Stimulated activated CD8-positive, alpha-beta memory T cell treated with anti-CD3 and anti-CD28 coated beads, Interleukin-7, amount 100 ng/mL, for 1 hour (primary cell): ENCODE data around the gene MTF1.

Experiments
- DNase-seq, 2 donors: peaks; one replicate each; pipeline ENCODE4 v3.0.0-alpha.2; 2020; ENCODE audit warnings: low read depth in 2 of 2

MTF1 gene

GRCh38 chr1:37831109-37831508, 28.3 kb downstream of the MTF1 start:
- DNase-seq = no peak

GRCh38 chr1:37828410-37829074, 30.9 kb downstream of the MTF1 start:
- no peak for DNase-seq

GRCh38 chr1:37825506-37825905, 33.9 kb downstream of the MTF1 start:
- no peak for DNase-seq

DNA sequence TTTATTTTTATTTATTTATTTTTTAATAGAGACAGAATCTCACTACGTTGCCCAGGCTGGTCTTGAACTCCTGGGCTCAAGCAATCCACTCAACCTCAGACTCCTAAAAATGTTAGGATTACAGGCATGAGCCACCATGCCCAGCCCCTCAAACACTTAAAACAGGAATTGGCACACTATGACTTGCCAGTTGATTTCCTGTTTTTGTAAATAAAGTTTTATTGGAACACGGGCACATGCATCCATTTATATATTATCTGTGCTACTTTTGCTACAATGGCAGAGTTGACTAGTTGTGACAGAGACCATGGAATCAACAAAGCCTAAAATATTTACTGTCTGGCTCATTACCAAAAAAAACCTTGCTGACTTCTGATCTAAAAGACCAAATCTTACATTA, 35.4 kb downstream of the MTF1 start:
- no peak for DNase-seq

GRCh38 chr1:37822906-37823815, 36.2 kb downstream of the MTF1 start:
- no peak for DNase-seq

DNA sequence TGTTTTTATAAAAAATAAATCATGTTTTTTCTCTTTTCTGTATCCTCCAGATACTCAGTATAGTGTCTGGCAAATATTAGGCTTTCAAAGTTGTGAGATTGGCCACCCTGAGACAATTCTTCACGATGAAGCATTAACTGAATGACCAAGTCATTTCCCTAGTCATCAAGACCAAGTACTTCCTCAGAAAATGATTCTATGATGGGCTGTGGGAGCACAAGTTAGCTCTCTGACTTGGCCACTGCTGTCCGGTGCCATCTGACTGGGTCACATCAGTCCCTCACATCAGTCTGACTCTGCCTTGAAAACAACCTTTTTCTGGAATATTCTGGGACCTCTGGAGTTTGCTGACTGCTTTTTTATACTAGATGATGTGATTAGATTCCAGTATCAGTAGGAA, 37.9 kb downstream of the MTF1 start:
- no peak for DNase-seq

DNA sequence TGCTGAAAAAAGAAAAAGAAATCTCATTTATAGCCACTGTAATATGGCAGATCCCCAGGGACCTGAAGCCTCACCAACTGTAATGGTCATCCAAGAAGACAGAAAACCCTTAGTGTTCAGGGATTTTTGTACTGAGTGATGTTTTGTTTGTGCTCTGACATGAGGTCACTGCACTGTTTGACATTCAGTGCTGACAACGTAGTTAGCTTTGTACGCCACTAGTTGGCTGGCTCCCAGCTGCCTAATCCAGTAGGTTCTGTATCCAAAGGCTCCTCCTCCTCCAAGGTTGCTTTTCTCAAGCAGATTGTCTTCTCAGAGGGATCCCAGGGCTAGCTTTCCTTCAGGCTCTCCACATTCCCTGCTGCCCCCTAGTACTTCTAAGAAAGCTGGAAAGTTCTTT, 41.9 kb downstream of the MTF1 start:
- no peak for DNase-seq

- no peak for DNase-seq
Observed at GRCh38 chr1:37814252-37814651, 45.1 kb downstream of the MTF1 start.

DNA sequence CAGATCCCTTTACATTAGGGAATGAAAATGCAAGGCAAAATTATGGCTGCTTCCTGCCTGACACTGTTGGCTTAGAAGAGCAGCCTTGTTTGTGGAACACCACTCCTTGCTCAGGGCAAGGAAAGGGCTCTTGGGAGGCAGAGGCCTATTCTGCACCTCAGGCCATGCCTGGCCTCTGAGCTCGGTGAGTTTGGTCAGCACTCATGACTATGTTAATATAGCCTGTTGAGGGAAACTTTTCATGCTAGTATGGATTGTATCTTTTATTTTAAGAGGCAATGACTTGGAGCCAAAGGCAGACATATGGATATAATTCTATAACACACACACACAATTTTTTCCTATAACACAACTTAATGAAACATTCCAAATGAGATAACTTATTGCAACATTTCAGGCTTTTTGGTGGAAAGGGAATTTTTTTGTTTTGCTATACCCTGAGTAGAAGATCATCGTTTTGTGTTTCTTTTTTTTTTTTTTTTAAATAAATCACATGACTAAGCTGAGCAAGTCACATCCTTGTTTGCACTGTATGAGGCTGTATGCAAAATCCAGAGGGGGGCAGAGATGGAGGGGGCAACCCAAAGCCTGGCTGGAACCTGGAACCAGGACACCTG, 45.8 kb downstream of the MTF1 start:
- DNase-seq = no peak

- DNase-seq = peak; percentile 29 to 45
Observed at GRCh38 chr1:37811027-37811655, 48.3 kb downstream of the MTF1 start.

DNA sequence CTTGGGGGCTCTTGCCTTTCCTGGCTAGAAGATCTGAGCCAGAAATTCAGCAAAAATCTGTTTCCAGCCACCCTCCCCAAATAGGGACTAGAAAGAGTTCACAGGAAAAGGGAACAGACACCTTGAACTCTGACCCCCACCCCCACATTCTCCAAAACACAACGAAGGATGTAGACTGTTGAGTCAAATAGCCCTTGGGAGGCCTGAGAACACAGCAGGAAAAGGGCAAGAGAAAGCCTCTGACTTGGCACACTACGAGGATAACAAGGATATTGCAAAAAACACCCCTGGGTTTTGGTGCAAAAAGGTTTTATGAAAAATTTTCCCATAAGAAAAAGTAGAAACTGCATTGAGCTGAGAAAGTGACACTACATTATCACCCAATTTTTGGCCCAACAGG, 49.5 kb downstream of the MTF1 start:
- DNase-seq = no peak

DNA sequence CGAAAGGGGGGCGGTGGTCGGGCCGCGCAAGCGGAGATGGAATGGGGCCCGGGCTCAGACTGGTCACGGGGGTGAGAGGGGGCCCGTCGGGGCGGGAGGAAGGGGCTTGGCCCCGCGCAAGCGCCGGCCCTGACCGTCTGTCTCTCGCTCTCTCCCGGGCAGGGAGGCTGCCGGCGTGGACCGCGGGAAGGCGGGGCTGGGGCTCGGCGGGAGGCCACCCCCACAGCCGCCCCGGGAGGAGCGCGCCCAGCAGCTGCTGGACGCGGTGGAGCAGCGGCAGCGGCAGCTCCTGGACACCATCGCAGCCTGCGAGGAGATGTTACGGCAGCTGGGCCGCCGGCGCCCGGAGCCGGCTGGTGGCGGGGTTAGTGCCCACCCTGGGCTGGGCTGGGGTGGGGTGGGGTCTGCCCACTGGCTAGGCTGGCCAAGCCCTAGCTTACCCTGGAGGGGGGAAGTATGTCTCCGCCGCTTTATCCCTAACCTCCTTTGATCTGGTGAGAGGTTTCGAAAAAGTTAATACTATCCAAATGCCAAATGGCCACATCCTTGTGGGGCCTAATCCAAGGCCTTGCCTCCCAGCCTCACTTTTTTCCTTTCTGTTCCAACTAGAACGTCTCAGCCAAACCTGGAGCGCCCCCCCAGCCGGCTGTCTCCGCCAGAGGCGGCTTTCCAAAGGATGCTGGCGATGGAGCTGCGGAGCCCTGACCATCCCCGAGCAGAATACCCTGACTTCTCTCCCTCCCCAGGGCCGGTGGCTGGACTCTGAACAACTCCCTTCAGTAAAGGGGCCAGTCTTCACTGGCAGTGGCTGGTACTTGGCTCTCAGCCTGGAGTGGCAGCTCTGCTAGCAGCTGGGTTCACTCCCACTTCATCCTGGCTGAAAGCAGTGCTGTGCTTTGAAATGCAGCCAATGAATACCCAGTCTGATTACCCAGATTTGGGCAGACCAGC, 50.7 kb downstream of the MTF1 start:
- DNase-seq = peak in 1 of 2 donors; percentile 4

DNA sequence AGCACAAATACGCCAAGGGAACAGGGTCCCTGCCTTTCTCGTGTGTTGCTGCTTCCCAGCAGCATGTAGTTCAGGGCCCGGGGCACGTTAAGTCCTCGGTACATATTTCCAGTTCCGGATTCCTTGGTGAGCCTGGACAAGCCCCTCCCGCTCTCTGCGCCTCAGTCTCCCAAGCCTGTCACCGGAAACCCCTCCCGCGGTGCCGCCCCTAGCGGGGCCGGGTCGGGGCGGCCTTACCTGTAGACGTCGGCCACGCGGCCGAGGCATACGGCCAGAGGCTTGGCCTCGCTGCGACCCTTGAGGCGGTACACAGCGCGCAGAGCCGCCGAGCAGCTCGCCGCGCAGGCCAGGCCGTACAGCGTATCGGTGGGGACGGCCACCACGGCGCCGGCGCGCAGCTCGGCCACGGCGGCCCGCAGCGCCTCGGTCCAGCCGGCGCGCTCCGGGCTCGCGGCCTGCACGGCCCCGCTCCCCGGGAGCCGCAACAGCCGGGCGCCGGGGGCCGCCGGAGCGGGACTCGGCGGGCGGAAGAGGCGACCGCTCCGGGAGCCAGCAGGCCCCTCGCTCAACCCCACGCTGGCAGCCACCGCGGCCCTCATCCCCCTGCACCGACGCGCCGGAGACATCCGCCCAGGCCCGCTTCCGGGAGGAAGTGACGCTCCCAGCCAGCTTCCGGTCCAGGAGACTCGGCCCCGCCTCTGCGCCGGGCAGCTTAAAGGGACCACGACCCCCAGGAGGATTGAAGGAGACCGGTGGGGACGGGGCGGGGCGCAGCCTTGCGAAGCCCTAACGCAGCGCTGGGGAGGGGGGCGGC, 51.6 kb downstream of the MTF1 start, which contains the start of the genes C1orf122 and YRDC:
TSS of gene C1orf122 (plus strand) at position 236 of the 814 bp plus-strand sequence. CDS start 615 bp downstream, outside the sequence.
TSS of gene YRDC (minus strand) at position 654 of the 814 bp plus-strand sequence. CDS start at position 626, 28 bp downstream.
- peak; percentile 81 to 83 for DNase-seq

DNA sequence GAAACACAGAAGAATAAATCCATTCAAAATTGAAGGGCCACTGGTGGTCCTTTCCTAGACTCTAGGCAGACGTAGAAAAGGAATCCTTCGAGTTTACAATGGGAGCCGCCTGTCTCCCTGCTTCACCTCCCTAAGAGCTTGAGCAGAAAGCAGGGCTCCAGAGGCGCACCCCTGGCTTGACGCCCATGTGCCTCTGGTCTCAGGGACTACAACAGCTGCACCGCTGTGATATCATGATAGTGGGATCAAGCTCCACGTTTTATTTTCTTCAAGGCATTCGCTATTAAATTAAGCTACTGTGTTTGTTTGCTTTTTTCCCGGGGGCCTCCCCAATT, 52.2 kb downstream of the MTF1 start:
- DNase-seq = no peak

DNA sequence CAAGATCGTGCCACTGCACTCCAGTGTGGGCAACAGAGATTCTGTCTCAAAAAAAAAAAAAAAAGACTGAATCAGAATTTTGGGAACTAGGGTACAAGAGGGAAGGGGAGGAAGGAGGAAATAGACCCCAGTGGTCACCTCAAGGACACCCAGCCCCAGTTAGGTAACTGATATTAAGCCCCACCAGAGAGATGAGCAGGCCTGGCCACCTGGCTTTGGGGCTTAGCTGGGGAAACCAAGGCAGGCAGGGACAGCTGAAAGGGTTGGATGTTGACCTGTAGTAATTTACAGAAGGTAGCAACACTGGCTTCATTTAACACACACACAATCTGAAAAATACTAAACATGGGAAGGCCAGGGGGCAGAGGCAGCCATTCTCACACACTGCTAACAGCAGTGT, 57.0 kb downstream of the MTF1 start:
- DNase-seq = no peak

- no peak for DNase-seq
Observed at GRCh38 chr1:37797750-37798345, 61.5 kb downstream of the MTF1 start.

- DNase-seq = no peak
Observed at GRCh38 chr1:37795340-37796125, 63.9 kb downstream of the MTF1 start.

DNA sequence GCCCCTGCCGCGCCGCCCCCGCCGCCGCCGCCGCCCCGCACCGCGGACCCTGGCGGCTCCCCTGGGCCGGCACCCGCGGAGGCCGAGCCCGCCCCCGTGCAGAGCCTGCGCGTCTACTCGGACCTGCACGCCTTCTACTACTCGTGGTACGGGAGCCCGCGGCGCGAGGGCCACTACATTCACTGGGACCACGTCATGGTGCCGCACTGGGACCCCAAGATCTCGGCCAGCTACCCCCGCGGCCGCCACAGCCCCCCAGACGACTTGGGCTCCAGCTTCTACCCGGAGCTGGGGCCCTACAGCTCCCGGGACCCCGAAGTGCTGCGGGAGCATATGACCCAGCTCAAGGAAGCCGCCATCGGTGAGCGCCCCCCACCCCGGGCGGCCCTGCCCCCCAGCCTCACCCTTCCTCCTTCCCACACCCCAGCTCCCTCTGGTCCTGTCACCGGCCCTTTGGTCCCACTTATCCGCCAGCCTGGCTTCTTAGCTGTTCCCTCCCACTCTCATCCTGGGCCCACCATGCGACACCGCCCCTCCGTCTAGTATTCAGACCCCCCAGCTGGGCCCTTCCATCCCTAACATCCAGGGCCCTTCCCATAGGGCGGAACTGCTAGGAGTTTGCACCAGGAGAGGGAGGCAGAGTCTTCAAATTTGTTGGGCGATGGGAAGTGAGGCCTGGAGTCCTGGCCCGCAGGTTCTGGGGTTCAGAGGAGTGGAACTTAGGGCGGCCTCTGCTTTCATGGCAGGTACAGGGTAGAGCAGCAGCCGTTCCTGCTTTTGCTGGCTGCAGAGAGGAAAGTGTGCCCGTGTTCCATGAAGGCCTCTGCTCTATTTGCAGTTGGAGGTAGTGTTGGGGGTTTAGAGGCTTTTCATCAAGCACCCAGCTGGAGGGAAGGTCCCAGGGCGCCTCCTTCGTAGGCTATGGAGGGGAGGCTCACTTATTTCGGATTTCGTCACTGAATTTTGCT, 64.7 kb downstream of the MTF1 start:
- no peak for DNase-seq
